ENCODE data around the gene COLEC12. TPM values are rescaled to one million over a fixed set of nuclear protein-coding genes. Genes with fewer than 3 reads are reported as not detected.
"Not testable (repeated sequence)": the region's sequence is repeated elsewhere in the genome, so short reads cannot be mapped to it uniquely, and the experiment has no call there.

COLEC12 gene
- total RNA-seq, 1 experiment from 2014 or later: not detected

- no peak for DNase-seq (ENCODE audit: low spot score)
Measured at GRCh38 chr18:331221-331821, 169.2 kb downstream of the COLEC12 start.

- DNase-seq (ENCODE audit: low spot score): no peak
Measured at GRCh38 chr18:328928-329327, 171.6 kb downstream of the COLEC12 start.

- no peak for DNase-seq (ENCODE audit: low spot score)
Measured at GRCh38 chr18:326846-327245, 173.7 kb downstream of the COLEC12 start.

- DNase-seq (ENCODE audit: low spot score): no peak
Measured at GRCh38 chr18:323253-323622, 177.3 kb downstream of the COLEC12 start.

- no peak for DNase-seq (ENCODE audit: low spot score)
Measured at GRCh38 chr18:321865-322467, 178.5 kb downstream of the COLEC12 start.

- no peak for DNase-seq (ENCODE audit: low spot score)
Measured at GRCh38 chr18:320155-320554, 180.3 kb downstream of the COLEC12 start.

- DNase-seq (ENCODE audit: low spot score): no peak
Measured at GRCh38 chr18:319720-320119, 180.8 kb downstream of the COLEC12 start.

GRCh38 chr18:318791-319291 is 181.7 kb downstream of the COLEC12 start:
- DNase-seq (ENCODE audit: low spot score): no peak

- no peak for DNase-seq (ENCODE audit: low spot score)
Measured at GRCh38 chr18:317618-318017, 182.9 kb downstream of the COLEC12 start.

GRCh38 chr18:316393-316792 is 184.1 kb downstream of the COLEC12 start:
- DNase-seq (ENCODE audit: low spot score): no peak

GRCh38 chr18:313931-314330 is 186.6 kb downstream of the COLEC12 start:
- DNase-seq (ENCODE audit: low spot score): no peak

GRCh38 chr18:312415-312814 is 188.1 kb downstream of the COLEC12 start:
- DNase-seq (ENCODE audit: low spot score): no peak

GRCh38 chr18:310042-310441 is 190.5 kb downstream of the COLEC12 start:
- DNase-seq (ENCODE audit: low spot score): no peak

GRCh38 chr18:308086-308485 is 192.4 kb downstream of the COLEC12 start:
- not testable (repeated sequence) for DNase-seq (ENCODE audit: low spot score)

GRCh38 chr18:306608-307255 is 193.8 kb downstream of the COLEC12 start:
- DNase-seq (ENCODE audit: low spot score): no peak

GRCh38 chr18:305003-305501 is 195.4 kb downstream of the COLEC12 start:
- DNase-seq (ENCODE audit: low spot score): no peak

GRCh38 chr18:303607-304006 is 196.9 kb downstream of the COLEC12 start:
- no peak for DNase-seq (ENCODE audit: low spot score)

GRCh38 chr18:303011-303410 is 197.5 kb downstream of the COLEC12 start:
- no peak for DNase-seq (ENCODE audit: low spot score)

- DNase-seq (ENCODE audit: low spot score): no peak
Measured at GRCh38 chr18:302097-302496, 198.4 kb downstream of the COLEC12 start.

- DNase-seq (ENCODE audit: low spot score): no peak
Measured at GRCh38 chr18:297936-298335, 202.6 kb downstream of the COLEC12 start.

- no peak for DNase-seq (ENCODE audit: low spot score)
Measured at GRCh38 chr18:295756-296490, 204.6 kb downstream of the COLEC12 start.

- no peak for DNase-seq (ENCODE audit: low spot score)
Measured at GRCh38 chr18:294566-294965, 205.9 kb downstream of the COLEC12 start.

Measured in HT-29 (cell line).